ENCODE data around the gene CALM1. TPM values are rescaled to one million over a fixed set of nuclear protein-coding genes. Genes with fewer than 3 reads are reported as not detected.
A peak's percentile ranks its signal among the peaks of the same experiment; 100 is the strongest.
"Not testable (repeated sequence)": the region's sequence is repeated elsewhere in the genome, so short reads cannot be mapped to it uniquely, and the experiment has no call there.

The CALM1 gene
- polyA plus RNA-seq, 1 donor, result 386 TPM

DNA sequence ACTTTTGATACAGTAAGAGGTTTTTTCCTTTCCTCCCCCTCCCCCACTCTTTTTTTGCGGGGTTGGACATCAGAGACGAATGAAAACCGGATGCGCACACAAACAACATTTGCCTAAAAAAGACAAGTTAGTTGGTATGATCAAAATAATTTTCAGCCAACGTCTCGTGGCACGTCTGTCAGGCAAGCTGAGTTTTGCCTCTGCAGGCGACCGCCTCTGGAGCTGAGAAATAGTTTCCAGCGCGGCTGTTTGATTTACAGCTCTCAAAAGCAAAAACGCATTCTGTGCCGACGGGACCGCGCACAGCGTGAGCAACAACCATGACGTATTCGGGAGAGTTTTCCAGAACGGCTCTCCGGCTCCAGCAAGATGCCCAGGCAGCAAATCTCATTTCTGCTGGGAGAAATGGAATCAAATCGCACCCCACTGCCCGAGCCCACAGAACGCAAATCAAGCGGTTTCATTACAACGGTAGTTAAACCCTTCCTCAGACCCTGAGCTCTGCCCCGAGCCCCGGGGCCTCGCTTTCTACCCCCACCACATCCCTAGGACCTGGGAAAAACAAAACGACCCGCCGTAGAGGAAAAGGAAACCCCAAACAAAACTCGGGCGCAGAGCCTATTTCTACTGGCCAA is 14.2 kb upstream of the CALM1 start:
- DNase-seq, result peak; percentile 82

DNA sequence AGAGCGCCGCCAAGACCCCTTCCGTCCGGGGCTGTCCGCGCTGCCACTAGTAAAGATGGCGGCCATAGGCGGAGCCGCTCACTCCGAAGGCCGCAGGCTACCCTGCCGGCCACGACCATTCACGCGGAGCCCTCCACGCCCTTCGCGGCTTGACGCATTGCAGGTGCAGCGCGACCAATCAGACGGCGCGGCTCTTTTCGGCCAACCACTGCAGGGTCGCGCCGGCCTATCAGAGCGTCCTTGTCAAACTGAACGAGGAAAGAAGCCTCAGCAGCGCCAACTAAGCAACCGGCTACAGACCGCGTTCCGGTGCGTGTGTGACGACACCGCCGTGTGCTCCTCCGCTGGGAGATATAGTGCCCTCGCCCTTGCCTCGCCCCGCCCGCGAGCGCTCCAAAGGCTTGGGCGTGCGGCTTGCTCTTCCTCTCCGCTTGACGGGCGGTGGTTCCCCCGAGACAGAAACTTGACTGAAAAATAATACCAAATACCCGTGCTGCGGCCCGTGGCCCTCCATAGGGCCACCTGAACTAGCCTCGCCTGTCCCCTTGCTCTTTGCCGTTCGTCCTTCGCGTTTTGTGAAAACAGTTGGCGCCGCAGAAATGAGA is 13.6 kb upstream of the CALM1 start:
- DNase-seq, result peak; percentile 99

DNA sequence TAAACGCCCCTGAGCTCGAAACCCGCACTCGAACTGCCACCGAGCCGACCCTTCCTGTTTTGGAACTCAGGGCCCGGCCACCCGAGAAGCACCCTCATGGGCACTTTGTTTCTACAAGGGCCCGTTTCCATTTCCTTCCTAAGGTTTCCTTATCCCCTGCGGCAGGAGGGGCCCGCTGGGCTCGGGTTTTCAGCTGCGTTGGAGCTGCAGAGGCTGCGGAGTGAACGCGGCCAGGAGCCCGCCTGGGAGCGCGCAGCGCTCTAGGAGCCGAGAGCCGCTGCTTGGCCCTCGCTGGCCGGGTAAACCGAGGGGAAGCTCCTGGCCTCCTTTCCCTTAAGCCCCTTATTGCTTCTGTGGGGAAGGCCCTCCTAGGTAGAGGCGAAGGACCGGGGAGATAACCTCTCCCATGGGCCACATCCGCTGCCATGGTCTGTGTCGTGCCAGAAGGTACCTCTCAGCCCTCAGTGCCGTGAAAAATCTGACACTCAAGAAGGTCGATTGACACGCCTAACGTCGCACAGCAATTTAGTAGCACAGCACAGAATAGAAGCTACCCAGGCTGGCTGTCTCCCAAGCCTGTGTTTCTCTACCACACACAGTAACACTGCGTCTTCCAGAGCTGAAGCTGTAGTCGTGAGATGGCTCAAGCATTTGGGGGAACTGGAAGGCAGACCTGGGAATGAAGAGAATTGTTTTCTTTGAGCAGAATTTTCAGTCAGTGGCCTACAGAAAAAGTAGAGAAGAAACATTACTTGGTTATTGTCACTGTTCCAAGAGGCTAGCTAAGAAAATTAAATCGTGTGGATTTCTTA is 12.9 kb upstream of the CALM1 start:
- DNase-seq, result no peak

DNA sequence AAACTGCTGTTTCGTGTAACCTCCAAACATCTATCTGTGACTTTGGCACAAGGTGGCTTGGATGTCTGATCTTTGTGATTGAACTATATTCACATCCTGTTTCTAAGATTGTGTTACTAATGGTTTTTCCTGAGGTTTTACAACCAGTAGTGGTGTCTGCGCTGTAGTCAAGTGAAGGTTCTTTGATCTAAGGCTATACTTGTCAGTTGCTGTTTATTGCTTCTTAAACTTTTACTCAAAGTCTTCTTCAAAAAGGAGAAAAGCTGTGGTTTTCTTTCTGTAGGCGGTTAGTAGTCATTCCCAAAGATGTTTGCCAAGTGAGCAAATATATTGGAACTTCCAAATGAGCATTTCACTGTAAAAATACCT is 12.3 kb upstream of the CALM1 start:
- no peak for DNase-seq

DNA sequence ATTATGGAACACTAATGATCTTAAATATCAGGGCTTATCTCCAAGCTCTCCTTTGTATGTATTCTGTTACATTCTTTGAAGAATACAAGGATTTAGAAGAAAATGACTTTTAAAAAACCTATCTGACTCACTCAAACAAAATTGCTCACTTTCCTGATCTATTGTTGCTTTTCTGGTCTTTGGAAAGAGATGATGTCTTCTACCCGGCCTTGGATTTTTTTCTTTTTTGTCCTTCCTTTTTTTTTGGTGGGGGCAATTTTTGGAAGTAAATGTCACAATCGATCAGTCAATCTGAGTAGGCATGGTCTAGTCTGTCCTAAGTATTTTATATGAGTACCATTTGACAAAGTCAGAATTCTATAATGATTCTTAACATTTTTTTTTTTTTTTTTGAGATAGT is 10.5 kb upstream of the CALM1 start:
- DNase-seq, result no peak

DNA sequence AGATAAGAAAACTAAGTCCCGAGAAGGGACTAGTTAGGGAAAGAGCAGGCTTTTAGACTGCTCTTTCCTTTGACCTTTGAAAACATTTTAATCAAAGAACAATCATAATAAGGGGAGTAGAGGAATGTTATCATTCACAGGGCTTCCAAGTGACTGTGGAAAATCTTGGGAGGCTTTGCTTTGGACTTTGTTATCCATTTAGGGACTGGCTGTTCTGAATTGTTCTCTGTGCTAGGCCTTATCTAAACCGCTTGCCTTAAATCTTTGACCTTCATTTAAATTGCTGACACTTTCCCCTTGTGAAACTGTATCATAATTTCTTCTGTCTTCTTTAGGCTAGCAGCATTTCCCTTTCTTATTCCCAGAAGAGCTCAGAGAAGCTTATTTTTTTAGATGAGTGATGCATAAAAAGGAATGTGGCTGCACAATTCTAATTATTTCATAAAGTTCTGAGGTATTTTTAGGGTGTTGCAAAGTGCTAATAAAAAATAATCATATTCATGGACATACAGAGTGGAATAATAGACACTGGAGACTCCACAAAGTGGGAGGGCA is 9.5 kb upstream of the CALM1 start:
- DNase-seq, result no peak

DNA sequence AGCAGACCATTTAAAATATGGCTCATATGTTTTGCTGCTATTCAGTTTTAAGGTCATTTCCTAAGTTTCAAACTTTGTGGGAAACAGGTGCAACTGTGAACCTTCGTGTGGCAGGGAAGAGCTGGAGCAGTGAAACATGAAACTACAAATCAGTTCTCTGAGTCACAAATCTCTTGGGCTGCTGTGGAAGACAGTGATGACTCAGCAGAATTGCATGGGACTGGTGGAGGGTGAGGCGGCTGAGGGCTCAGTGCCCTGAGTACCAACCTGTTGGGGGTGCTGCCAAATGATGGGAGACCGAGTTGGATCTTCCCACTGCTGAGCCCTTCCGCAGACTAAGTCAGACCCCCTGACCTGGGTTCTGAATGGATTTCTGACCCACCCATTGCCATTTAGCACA is 8.4 kb upstream of the CALM1 start:
- no peak for DNase-seq

DNA sequence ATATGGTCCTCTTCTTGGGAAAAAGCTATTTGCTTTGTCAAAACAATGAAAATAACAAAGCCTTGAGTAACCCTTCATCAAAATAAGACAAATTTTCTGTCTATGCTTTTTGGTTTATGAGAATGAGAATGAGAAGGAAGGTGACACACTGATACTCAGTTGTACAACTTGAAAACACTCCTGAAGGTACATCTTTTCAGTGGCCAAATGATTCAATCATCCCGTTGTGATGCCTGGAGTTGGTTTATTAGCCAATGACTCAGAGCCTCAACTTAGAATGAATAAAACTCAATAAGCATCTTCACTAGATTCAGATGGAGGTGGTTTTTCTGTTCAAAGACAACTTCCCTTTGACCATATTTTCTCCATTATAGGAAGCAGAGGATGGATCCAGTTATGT is 7.8 kb upstream of the CALM1 start:
- no peak for DNase-seq

DNA sequence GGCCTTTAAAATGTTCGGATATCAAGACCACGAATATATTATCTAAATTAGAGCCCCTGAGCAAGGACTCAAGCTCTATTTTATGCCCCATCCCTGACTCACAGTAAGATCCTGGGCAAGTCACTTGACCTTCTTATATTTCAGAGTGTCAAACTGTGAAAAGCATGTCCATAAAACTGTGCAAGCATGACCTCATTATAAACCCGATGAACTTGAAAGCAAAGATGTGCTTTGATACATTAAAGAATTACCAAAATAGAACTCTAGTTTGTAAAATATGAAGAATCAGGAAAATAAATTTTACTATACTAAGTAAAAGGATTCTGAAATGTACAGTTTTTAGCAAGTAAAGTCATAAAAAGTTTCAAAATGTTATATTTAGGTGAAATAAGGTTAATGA is 2.9 kb upstream of the CALM1 start:
- DNase-seq, result no peak

DNA sequence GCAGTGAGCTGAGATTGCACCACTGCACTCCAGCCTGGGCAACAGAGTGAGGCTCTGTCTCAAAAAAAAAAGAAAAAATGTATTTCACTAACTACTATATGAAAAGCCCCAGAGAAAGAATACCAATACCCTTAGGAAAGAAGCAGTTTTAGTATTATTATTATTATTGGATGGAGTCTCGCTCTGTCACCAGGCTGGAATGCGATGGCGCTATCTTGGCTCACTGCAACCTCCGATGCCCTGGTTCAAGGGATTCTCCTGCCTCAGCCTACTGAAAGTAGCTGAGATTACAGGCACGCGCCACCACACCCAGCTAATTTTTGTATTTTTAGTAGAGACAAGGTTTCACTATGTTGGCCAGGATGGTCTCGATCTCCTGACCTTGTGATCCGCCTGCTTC is 2.0 kb upstream of the CALM1 start:
- not testable (repeated sequence) for DNase-seq

DNA sequence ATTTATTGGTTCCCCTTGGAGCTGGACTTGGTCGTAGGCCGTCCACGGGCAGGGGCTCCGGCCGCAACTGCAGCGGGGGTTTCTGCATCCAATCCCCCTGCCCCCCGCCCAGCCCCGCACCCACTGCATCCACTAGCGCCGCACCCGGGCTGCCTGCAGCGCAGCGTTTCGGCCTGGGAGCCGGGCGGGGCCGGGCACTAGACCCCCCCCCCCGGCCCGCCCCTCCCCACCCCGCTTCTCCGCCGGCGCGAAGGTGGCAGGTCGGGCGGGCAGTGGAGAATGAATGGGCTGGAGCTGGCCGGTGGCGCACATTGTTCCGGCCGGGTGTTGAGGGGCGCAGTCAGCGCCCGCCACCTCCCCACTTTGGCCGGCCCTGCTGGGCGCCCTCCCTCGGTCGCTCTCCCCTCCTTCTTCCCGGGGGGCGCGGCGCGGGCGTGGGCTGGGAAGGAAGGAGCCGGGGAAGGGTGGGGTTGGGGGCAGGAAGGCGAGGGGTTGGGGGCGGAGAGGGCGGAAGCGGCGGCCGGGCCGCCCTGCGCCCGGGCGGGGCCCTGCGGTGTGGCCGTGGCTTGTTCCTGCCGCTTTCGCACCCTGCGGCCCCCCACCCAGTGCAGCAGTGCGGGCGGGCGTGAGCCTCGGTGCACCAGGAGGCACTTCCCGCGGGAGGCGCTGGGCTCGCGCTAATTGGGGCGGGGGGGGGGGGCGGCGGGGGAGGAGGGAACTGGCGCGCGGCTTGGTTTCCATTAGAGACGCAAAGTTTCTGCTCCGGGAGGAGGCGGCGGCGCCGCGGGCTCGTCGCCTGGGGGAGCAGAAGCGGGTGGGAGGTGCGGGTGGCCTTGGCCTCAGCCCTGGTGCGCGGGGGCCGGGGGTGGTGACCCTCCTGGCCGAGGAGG is 841 bp downstream of the CALM1 start:
- no peak for DNase-seq

DNA sequence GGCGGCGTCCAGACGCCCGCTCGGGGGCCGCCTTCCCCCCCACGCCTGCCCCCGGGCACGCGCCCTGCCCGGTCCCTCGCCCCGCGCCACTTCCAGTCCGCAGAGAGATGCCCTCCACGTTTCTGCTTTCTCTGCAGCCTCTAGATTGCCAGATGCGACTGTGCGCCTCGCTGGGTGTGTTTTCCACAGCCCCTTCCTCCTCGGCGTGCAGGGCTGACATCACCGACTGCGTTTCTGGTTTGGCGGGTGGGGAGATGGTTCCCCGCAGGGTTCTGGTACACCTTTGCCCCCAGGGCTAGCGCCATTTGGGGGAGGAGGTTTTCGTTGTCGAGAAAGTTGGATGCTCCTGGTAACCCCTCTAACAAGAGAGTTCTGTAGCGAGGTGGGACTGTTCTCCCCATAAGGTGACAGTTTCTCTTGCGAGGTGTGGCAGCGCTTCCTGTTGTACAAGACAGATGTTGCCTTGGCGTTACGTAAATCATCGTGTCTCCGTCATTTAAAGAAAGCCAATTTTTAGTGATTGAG is 1.5 kb downstream of the CALM1 start:
- no peak for DNase-seq

DNA sequence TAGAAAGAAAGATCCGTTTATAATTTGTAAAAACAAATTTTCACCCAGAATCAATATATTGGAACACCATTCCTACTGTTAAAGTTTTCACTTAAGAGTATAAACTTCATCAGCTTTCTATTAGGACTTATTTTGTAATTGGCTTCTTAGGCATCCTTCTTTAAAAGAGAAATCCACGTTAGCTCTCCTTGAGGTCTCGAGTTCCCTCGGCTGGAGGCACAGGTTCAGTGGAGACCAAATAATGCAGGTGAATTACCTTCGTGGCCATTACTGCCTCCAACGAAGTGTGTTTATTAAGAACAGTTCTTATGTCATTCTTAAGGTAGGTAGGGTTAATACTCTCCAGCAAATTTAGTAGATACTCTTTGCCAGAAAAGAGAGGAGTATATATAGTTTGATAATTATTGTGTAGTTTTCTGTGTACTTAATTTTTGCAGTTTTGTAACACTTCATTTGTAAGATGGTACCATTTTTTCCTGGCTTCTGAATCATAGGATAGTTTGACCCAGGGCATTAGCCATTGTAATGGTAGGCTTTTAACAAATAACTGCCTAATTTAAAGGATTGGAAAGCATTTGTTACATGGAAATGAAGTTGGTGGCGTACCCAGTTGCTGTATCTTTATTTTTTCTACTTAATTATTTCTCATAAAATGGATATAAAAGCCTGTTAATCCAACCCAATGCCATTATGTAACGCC is 2.2 kb downstream of the CALM1 start:
- DNase-seq, result no peak

DNA sequence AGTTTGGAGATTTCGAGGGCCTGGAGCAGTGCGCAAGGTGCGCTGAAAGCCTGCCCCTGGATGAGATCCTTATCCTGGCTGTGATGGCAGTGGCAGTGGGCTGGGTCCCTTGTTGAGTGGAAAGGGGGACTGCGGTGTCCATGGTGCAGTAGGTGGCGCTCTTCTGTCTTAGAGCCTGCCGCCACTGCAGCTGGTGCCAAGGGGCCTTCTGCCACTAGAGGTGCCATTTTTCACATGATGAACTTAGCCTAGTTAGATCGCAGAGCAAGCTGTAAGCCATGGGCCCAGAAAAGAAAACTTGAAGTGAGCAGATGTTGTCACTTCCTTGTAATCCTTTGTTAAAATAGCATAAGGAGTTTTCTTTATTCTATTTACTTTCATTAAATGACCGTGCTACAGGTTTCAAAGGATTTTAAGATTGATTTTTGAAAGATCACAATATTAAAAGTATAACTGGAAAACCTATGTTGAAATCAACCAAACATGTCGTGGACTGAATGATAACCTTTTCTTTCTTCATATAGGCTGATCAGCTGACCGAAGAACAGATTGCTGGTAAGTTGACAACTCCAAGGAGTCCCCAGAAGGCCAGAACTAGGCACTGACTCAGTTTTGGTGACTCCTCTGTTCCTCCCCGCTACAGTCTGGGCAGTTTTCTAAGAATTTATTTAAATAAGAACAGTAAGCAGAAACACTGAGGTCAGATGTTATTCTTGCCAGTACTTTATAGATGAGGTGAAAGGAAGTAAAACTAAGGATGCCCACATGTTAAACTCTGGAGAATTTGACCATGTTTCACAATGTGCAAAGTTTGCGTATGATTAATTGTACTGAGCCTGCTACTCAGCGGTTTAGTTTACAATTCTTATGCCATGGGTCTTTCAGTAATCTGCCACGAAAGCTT is 3.0 kb downstream of the CALM1 start:
- peak; percentile 91 for DNase-seq

DNA sequence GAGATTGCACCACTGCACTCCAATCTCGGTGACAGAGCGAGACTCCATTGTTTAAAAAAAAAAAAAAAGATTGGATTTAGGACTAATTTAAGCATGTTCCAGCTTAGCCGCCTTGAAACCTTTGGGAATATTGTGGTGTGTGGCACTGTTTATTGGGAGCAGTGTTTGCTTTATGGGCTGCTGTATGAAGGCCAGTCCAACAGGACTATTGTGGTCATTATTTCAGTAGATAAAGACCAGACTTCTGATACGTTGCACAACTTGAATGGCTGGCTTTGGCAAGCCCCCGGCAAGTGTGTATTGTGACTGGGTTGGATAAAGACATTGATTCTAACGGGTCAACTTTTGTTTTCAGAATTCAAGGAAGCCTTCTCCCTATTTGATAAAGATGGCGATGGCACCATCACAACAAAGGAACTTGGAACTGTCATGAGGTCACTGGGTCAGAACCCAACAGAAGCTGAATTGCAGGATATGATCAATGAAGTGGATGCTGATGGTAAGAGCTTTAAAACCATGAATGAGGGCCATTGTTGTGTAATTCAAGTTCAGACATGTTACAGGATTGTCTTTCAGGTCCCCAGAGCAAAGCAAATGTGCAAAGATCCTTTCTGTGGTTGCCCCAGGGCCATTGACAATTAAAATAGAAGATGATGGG is 4.2 kb downstream of the CALM1 start:
- no peak for DNase-seq

DNA sequence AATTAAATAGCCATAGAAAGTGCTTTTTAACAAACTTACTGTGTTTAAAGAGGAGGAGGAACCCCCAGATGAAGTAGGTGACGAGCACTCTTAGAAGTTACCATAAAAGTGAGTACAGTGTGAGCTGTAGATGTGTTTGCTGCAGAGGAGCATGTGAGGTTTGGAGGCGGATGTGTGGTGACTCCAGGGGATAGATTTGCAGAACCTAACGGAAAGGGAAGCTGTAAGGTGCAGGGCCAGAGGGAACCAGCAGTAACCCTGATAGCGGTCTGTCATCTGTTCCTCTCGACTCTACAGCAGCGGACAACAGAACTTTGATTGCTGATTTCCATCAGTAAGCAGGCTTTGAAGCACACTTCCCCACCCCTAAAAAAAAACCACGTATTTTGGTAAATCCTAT is 5.2 kb downstream of the CALM1 start:
- DNase-seq, result no peak

DNA sequence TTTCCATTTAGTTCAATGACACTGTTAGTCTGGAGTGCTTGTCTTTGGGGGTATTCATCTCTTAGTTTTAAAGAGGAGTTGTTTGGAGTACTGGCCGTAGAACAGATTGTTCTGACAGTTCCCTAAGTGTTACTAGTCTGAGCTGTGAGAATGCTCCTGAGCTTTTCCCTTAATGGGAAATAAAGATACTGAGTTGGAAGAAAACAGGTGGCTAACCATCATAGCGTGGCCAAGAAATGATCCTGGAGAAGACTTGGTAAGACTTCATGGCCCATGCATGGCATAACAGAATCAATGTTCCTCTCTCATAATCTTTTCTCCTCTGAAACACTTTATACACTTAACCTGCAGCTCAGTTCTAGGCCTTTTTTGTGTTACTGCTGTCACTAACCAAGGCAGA is 6.2 kb downstream of the CALM1 start:
- DNase-seq, result no peak

DNA sequence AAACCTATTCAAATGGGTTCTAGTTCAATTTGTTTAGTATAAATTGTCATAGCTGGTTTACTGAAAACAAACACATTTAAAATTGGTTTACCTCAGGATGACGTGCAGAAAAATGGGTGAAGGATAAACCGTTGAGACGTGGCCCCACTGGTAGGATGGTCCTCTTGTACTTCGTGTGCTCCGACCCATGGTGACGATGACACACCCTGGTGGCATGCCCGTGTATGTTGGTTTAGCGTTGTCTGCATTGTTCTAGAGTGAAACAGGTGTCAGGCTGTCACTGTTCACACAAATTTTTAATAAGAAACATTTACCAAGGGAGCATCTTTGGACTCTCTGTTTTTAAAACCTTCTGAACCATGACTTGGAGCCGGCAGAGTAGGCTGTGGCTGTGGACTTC is 8.3 kb downstream of the CALM1 start:
- no peak for DNase-seq

DNA sequence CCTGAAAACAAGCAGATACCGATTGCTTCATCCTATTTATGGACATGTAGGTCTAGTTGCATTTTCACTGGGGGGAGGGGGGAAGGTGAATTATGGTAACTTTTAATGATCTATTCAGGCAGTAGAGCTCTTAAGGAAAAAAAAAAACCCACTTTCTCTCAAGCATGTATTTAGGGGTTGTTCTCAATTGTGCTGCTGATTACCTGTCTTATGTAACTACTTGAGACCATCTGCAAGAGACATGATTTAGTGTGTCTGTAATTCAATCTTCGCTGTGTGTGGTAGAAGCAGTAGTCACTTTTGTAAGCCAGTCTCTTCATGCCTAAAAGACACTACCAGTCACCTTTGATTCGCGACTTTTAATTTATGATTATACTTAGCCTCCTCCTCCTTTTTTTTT is 8.9 kb downstream of the CALM1 start:
- peak; percentile 71 for DNase-seq

DNA sequence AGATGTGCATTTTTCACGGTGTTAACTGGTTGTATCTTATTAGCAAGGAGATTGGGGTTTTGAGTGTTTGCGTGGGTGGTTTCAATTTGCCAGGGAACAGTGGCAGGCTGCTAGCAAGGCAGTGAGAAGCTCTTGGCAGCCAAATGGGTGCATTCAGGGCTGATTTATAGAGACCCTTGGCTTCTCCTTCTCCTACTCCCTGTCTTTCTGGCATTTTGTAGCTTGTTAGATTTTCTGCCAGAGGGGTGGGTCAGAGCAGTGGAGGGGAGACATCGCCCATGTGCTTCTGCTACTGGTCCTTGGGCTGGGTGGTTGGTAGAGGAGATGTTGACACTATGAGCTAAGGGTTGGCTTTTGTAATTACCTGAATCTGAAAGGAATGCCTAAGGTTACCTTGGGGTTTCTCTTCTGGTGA is 9.6 kb downstream of the CALM1 start:
- no peak for DNase-seq
